Urinary bladder (tissue), 4 donors: ENCODE measurements around the gene MPRIP. TPM values are rescaled to one million over a fixed set of nuclear protein-coding genes. Genes with fewer than 3 reads are reported as not detected.
A peak's percentile ranks its signal among the peaks of the same experiment; 100 is the strongest.
"Not testable (repeated sequence)": the region's sequence is repeated elsewhere in the genome, so short reads cannot be mapped to it uniquely, and the experiment has no call there.

ENCODE experiments used
- DNase-seq: peaks from one replicate; pipeline ENCODE4 v3.0.0-alpha.2; 2015; ENCODE audit errors: extremely low spot score
- H3K27ac ChIP-seq: one replicate; pipeline ENCODE4 v1.5.1; 2013; ENCODE audit warnings: low read depth, mild to moderate bottlenecking, moderate library complexity
- H3K36me3 ChIP-seq: one replicate; pipeline ENCODE4 v1.6.1; 2013; ENCODE audit warnings: mild to moderate bottlenecking, moderate library complexity; ENCODE audit not compliant: insufficient read depth
- H3K4me1 ChIP-seq: one replicate; pipeline ENCODE4 v1.6.1; 2013; ENCODE audit warnings: mild to moderate bottlenecking, moderate library complexity; ENCODE audit not compliant: insufficient read depth
- H3K4me3 ChIP-seq: one replicate; pipeline ENCODE4 v1.5.1; 2013; ENCODE audit warnings: low read depth, low read length
- WGBS: extraction: QIAGEN DNeasy Blood & Tissue Kit; methylation state at CpG from one replicate; pipeline ENCODE4 v1.1.7; 2013; 5-methylcytosine and 5-hydroxymethylcytosine counted together
- polyA plus RNA-seq: library from polyadenylated mRNA; stranded (reverse); fragments of 200-250 nt; gene quantifications from one replicate; pipeline ENCODE4 v1.2.3, GENCODE V29; 2013
- total RNA-seq: library from RNA; depleted of rRNA; stranded (reverse); fragments of >200 nt; gene quantifications from one replicate; pipeline ENCODE4 v1.2.3, GENCODE V29; 2014
- donor health status: healthy with polysubstance abuse.
- donor health status: healthy.

Gene MPRIP
- total and polyA plus RNA-seq, 2 donors = 91.4 to 158 TPM

GRCh38 chr17:17004997-17005614, 37.2 kb upstream of the MPRIP start:
- H3K27ac ChIP-seq, H3K4me1 ChIP-seq, DNase-seq, H3K36me3 ChIP-seq, H3K4me3 ChIP-seq: not testable (repeated sequence)
- WGBS = 79% methylated on average over 13 of the region's 14 CpGs

DNA sequence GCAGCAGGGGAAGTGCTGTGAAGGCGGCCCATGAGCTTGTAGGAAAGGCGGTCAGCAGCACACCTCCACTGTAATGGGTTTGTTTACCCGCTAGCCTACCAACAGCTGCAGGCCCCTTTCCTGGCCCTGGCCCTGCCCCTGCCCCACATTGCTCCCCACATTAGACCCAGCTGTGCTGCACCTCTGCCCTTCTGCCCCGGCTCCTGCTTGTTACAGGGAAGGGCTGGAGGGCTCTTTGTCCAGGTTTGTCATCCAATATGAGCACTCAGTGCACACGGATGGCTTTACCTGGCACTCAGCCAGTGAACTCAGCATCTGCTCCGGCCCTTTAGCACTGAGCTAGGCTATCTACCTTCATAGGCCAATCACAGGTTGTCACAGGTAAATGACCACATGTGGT, 34.4 kb upstream of the MPRIP start:
- not testable (repeated sequence) for H3K4me3 ChIP-seq, H3K4me1 ChIP-seq, DNase-seq, H3K36me3 ChIP-seq, H3K27ac ChIP-seq
- 79% methylated on average over 3 of the region's 6 CpGs for WGBS

- DNase-seq, H3K36me3 ChIP-seq, H3K27ac ChIP-seq, H3K4me1 ChIP-seq, H3K4me3 ChIP-seq: not testable (repeated sequence)
- 89% methylated on average over 10 of the region's 10 CpGs for WGBS
Observed at GRCh38 chr17:17008621-17009397, 33.4 kb upstream of the MPRIP start.

DNA sequence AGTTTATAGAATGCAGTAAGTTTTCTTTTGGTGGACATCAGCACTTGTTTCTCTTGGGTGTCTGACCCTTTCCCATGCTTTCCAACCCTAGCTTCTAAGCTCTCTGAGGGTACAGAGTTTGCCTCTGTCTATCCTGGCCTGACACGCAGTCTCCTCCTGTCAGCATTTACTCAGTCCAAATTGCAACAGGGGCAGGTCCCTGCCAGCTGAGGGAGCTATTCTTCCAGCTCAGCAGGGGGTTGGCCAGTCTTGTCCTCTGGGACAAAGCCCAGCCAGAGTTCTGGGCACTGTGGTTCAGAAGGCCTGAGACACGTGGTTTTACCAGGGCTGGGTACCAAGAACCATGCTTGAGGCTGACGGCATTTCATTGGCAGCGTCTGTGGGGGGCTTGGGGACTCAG, 32.3 kb upstream of the MPRIP start:
- not testable (repeated sequence) for H3K27ac ChIP-seq, H3K4me3 ChIP-seq, DNase-seq, H3K4me1 ChIP-seq, H3K36me3 ChIP-seq
- WGBS = 80% methylated on average over 1 of the region's 4 CpGs

DNA sequence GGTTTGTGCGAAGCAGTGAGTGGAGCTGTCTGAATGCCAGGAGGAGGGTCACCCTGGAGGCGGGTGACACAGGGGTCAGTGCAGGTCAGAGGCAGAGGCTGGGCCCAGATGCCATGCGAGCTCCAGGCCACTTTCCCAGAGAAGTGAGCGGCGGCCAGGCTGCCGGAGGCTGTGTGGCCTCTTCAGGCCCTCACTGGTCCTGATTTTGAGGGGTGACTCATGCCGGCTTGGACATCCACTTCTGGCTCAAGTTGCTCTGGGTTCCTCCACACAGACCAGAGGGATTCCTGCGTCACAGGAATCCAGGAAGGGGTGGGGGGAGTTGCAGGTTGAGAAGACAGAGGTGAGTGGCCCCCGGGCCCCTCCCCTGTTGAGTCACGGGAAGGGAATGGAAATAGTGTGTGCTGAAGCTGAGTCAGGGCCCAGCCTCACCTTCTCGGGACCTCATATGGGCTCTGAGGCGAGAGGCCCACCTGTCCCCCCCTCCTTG, 31.7 kb upstream of the MPRIP start:
- not testable (repeated sequence) for H3K4me1 ChIP-seq, DNase-seq, H3K4me3 ChIP-seq, H3K36me3 ChIP-seq, H3K27ac ChIP-seq
- WGBS = 48% methylated on average over 5 of the region's 12 CpGs

DNA sequence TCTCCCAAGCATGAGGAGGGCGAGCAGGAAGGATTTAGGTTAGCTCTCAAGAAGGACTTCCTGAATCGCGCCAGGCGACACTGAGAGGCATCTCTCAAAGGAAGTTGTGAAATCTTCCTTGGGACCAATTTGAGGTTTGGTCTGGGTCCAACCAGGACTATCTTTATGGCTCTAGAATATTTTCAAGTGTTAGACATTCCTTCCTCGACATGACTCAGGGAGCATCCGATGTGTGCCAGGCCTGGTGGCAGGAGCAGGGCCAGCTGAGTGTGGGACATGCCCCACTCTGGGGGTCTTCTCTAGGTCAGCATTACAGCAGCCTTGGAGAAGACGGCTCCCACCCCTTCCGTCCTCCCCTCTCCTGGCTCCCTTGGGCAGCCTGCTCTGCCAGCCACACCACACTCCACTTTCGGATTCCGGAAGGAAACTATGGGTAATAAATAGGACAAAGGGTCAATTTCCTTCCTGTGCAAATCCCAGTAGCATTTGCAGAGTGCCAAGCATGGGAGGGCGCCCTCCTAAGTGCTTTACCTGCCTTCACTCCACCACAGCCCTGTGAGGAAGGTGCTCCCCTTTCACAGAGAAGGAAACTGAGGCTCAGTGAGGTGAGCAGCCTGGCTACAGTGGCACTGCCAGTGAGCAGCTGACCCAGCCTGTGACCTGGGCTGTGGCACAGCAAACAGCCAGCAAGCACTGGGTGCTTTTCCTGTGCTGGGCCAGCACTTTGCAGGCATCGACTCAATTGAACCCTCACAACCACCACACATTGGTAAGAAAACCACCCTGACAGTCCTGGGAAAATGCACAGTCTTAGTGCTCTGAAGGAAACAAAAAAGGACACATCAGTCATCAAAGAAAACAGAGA, 31.0 kb upstream of the MPRIP start:
- 34% methylated on average over 6 of the region's 12 CpGs for WGBS
- DNase-seq, H3K27ac ChIP-seq, H3K4me3 ChIP-seq, H3K36me3 ChIP-seq, H3K4me1 ChIP-seq: not testable (repeated sequence)

GRCh38 chr17:17013828-17014747, 28.2 kb upstream of the MPRIP start:
- H3K4me1 ChIP-seq, H3K4me3 ChIP-seq, DNase-seq, H3K36me3 ChIP-seq, H3K27ac ChIP-seq: not testable (repeated sequence)
- 88% methylated on average over 14 of the region's 14 CpGs for WGBS

DNA sequence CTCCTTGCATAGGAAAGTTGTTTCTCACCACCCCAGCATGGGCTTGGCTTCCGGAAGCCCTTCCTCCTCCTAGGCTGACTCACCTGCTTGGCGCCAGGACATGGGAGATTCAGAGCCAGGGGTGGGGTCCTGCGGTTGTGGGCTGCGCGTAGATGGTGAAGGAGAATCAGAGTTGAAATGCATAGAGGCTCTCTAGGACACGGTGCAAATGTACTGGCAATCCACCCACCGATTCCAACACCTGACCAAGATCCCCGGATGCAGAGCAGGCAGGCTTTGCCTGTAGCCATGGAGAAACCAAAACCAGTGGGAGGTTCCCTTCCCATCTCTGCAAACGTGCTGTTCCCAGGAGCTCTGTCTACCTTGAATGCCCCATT, 27.5 kb upstream of the MPRIP start:
- H3K36me3 ChIP-seq, H3K27ac ChIP-seq, DNase-seq, H3K4me1 ChIP-seq, H3K4me3 ChIP-seq: not testable (repeated sequence)
- 80% methylated on average over 9 of the region's 9 CpGs for WGBS

- H3K27ac ChIP-seq = no peak overlapping the region
- WGBS = 92% methylated on average over 6 of the region's 6 CpGs
- H3K4me1 ChIP-seq = no peaks in the 10 kb centered on the region
- H3K4me3 ChIP-seq = no peak overlapping the region
- no peak for DNase-seq
- no peaks in the 10 kb centered on the region for H3K36me3 ChIP-seq
Observed at GRCh38 chr17:17015230-17015629, 27.0 kb upstream of the MPRIP start.

GRCh38 chr17:17016199-17017197, 25.8 kb upstream of the MPRIP start:
- 76% methylated on average over 8 of the region's 8 CpGs for WGBS
- not testable (repeated sequence) for DNase-seq, H3K4me3 ChIP-seq, H3K4me1 ChIP-seq, H3K27ac ChIP-seq, H3K36me3 ChIP-seq

GRCh38 chr17:17017343-17018014, 24.8 kb upstream of the MPRIP start:
- no peaks in the 10 kb centered on the region for H3K4me1 ChIP-seq
- 90% methylated on average over 8 of the region's 8 CpGs for WGBS
- no peaks in the 10 kb centered on the region for H3K36me3 ChIP-seq
- H3K4me3 ChIP-seq = no peak overlapping the region
- DNase-seq = no peak
- H3K27ac ChIP-seq = peak overlapping the region; percentile 41
